Trophoblast cell (in vitro differentiated cells and primary cell): ENCODE results near the gene ARAP2.

Experiments
- DNase-seq, 2 donors: peaks; one replicate each; pipeline ENCODE4 v3.0.0-alpha.2; 2016
- H2AFZ ChIP-seq: 2 replicates; pipeline ENCODE4 v1.6.1; 2013; ENCODE audit warnings: low read length, moderate library complexity, mild to moderate bottlenecking; ENCODE audit not compliant: insufficient read depth, poor library complexity
- H2AK5ac ChIP-seq: 2 replicates; pipeline ENCODE4 v1.6.1; 2013; ENCODE audit warnings: mild to moderate bottlenecking, low read length
- H2BK120ac ChIP-seq: 2 replicates; pipeline ENCODE4 v1.6.1; 2013; ENCODE audit warnings: low read length, mild to moderate bottlenecking, moderate library complexity; ENCODE audit not compliant: insufficient read depth, poor library complexity
- H2BK12ac ChIP-seq: 2 replicates; pipeline ENCODE4 v1.6.1; 2013; ENCODE audit warnings: mild to moderate bottlenecking, low read length, moderate library complexity
- H2BK5ac ChIP-seq: 2 replicates; pipeline ENCODE4 v1.6.1; 2013; ENCODE audit warnings: low read length, low read depth, moderate library complexity, mild to moderate bottlenecking; ENCODE audit not compliant: poor library complexity
- H3K14ac ChIP-seq: 2 replicates; pipeline ENCODE4 v1.6.1; 2013; ENCODE audit warnings: mild to moderate bottlenecking, low read length
- H3K18ac ChIP-seq: 2 replicates; pipeline ENCODE4 v1.6.1; 2013; ENCODE audit warnings: mild to moderate bottlenecking, low read length
- H3K23ac ChIP-seq: 2 replicates; pipeline ENCODE4 v1.6.1; 2013; ENCODE audit warnings: low read length
- H3K27ac ChIP-seq: 2 replicates; pipeline ENCODE4 v1.5.1; 2013; ENCODE audit warnings: low read depth, mild to moderate bottlenecking, inconsistent platforms, low read length, moderate library complexity
- H3K27me3 ChIP-seq: 2 replicates; pipeline ENCODE4 v1.6.1; 2013; ENCODE audit warnings: inconsistent platforms, mild to moderate bottlenecking, low read length, moderate library complexity; ENCODE audit not compliant: insufficient read depth
- H3K36me3 ChIP-seq, 2 experiments: 1 replicate in 1 of 2; 2 replicates in 1 of 2; pipeline ENCODE4 v1.6.1; 2013; ENCODE audit warnings: low read length in 2 of 2, mild to moderate bottlenecking in 2 of 2, moderate library complexity in 1 of 2; ENCODE audit not compliant: insufficient read depth in 2 of 2, control insufficient read depth in 1 of 2
- H3K4ac ChIP-seq: 2 replicates; pipeline ENCODE4 v1.6.1; 2013; ENCODE audit warnings: low read depth, mild to moderate bottlenecking, low read length, moderate library complexity
- H3K4me1 ChIP-seq, 2 experiments: 1 replicate in 1 of 2; 2 replicates in 1 of 2; pipeline ENCODE4 v1.6.1; 2013; ENCODE audit warnings: low read length in 2 of 2, mild to moderate bottlenecking in 2 of 2, moderate library complexity in 1 of 2; ENCODE audit not compliant: insufficient read depth in 2 of 2, control insufficient read depth in 1 of 2
- H3K4me2 ChIP-seq: 2 replicates; pipeline ENCODE4 v1.6.1; 2013; ENCODE audit warnings: inconsistent platforms, mild to moderate bottlenecking, low read length, moderate library complexity
- H3K4me3 ChIP-seq: 2 replicates; pipeline ENCODE4 v1.5.1; 2013; ENCODE audit warnings: mild to moderate bottlenecking, low read depth, low read length, inconsistent platforms
- H3K79me1 ChIP-seq: one replicate; pipeline ENCODE4 v1.6.1; 2013; ENCODE audit warnings: low read length
- H3K79me2 ChIP-seq: 2 replicates; pipeline ENCODE4 v1.6.1; 2013; ENCODE audit warnings: low read length, mild to moderate bottlenecking; ENCODE audit not compliant: control insufficient read depth, insufficient read depth, poor library complexity
- H3K9ac ChIP-seq: 2 replicates; pipeline ENCODE4 v1.6.1; 2013; ENCODE audit warnings: mild to moderate bottlenecking, low read length
- H3K9me3 ChIP-seq: 2 replicates; pipeline ENCODE4 v1.6.1; 2013; ENCODE audit warnings: low read depth, mild to moderate bottlenecking, control low read depth, inconsistent platforms, low read length; ENCODE audit not compliant: insufficient read depth
- H4K12ac ChIP-seq: 2 replicates; pipeline ENCODE4 v1.6.1; 2013; ENCODE audit warnings: low read depth, mild to moderate bottlenecking, low read length, moderate library complexity
- H4K8ac ChIP-seq: 2 replicates; pipeline ENCODE4 v1.6.1; 2013; ENCODE audit warnings: low read depth, mild to moderate bottlenecking, low read length, moderate library complexity
- H4K91ac ChIP-seq: one replicate; pipeline ENCODE4 v1.6.1; 2013; ENCODE audit warnings: low read depth, mild to moderate bottlenecking, low read length, moderate library complexity
- WGBS: extraction: QIAGEN DNeasy Blood & Tissue Kit; methylation state at CpG from one replicate; pipeline ENCODE4 v1.1.7; 2013; ENCODE audit warnings: missing lambda C conversion rate; ENCODE audit not compliant: insufficient read length, insufficient coverage; ENCODE audit errors: extremely low coverage; 5-methylcytosine and 5-hydroxymethylcytosine counted together

The ARAP2 gene

DNA sequence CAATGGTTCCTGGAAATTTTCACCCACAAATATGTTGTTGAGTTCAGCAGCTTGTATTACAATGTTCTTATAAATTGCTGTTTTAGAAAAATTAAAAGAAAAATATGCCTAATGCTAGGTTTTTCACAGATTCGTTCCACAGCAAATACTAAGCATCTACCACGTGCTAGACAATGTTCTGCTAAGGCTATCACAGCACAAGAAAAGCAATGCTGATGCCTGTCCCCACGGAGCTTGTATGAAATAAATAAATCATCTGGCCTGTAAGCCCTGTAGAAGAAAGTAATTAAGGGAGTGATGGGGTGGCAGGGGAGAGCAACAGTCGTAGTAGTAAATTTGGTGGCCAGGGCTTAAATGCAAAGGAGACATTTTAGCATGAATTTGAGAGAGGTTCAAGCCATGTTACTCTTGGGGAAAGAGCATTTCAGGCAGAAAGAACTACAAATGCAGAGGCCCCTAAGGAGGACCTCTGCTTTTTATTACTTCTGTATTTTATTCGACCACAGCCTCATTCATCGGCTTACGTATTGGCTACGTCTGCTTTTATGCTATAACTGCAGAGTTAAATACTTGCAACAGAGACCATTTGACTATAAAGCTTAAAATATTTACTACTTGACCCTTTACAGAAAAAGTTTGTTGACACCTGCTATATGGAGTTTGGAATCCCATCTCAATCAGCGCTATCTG, 36.3 kb downstream of the ARAP2 start:
- Histone ChIP-seq H3K27ac (no peak overlapping the region), H3K14ac (no peak overlapping the region), H3K4me3 (no peak overlapping the region), H3K4me1 (no peaks in the 10 kb centered on the region), H3K79me1 (no peaks in the 10 kb centered on the region), H3K9me3 (no peaks in the 10 kb centered on the region), H3K36me3 (no peaks in the 10 kb centered on the region), H2BK120ac (no peak overlapping the region), H2BK12ac (no peak overlapping the region), H3K4ac (no peak overlapping the region), H2BK5ac (no peak overlapping the region), H3K9ac (no peak overlapping the region), H4K8ac (no peak overlapping the region), H4K91ac (no peak overlapping the region), H3K23ac (no peak overlapping the region), H2AFZ (no peak overlapping the region), H4K12ac (no peak overlapping the region), H3K79me2 (no peaks in the 10 kb centered on the region), H2AK5ac (no peak overlapping the region), H3K27me3 (no peaks in the 10 kb centered on the region), H3K4me2 (no peak overlapping the region), H3K18ac (no peak overlapping the region)
- no peak for DNase-seq
- no CpG with 5 or more reads among the region's 9 CpGs for WGBS

DNA sequence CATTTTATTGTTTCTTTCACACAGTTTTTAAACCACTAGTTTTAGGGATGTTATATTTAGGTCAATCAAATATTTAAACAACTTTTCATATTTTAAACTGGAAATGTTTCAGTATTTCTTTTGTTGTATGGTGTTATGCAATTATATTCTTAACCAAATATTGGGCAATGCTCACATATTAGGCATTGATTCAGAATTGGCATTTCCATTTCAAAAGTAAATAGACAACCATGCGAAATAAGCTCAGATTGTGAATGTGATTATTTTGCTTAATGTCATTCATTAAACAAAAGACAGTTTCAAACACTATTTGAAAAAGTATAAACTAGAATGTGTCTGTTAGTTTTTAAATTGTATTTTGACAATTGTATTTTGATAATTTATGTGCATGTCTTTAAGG, 36.9 kb downstream of the ARAP2 start:
- Histone ChIP-seq H3K27me3 (no peaks in the 10 kb centered on the region), H3K18ac (no peak overlapping the region), H3K4me3 (no peak overlapping the region), H3K27ac (no peak overlapping the region), H4K91ac (no peak overlapping the region), H2BK5ac (no peak overlapping the region), H2AFZ (no peak overlapping the region), H2BK120ac (no peak overlapping the region), H2BK12ac (no peak overlapping the region), H3K9ac (no peak overlapping the region), H3K4ac (no peak overlapping the region), H3K9me3 (no peaks in the 10 kb centered on the region), H3K36me3 (no peaks in the 10 kb centered on the region), H3K79me2 (no peaks in the 10 kb centered on the region), H4K8ac (no peak overlapping the region), H2AK5ac (no peak overlapping the region), H3K4me1 (no peaks in the 10 kb centered on the region), H3K4me2 (no peak overlapping the region), H3K23ac (no peak overlapping the region), H4K12ac (no peak overlapping the region), H3K14ac (no peak overlapping the region), H3K79me1 (no peaks in the 10 kb centered on the region)
- DNase-seq = no peak
- WGBS = no CpG with 5 or more reads among the region's 1 CpG

DNA sequence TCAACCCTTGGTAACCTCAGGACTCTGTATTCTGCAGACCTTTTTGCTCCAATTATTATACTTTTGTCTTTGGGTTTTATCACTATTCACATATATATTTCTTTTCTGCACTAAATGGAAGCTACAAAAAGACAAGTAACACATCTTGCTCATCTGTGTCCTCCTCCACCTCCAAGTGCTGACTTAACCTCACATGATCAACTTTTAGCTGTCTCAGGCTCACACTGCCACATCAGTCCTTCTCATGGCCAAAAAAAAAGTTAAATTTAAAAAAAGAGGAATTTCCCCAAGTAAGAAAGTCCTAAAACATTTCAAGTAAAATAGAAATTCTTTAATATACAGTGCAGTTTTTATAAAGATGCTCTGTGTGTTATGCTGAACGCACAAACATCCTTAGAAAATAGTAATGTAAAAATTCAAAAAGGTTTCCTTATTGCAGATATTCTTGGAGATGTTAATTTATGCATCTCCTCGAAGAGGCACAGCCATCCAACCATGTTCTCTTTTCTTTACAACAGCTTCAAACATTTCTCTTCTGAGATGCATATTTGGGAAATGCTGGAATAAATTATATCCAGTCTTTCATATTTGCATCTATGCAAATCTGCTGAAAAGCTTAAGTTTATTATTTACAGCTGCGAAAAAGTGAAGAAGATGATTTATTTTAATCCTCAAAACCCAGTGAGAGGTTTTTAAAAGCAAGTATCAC, 37.6 kb downstream of the ARAP2 start:
- H3K79me2 ChIP-seq = no peaks in the 10 kb centered on the region
- no peak overlapping the region for H4K8ac ChIP-seq
- no peak overlapping the region for H4K12ac ChIP-seq
- H4K91ac ChIP-seq = no peak overlapping the region
- no peak overlapping the region for H2BK5ac ChIP-seq
- no peak overlapping the region for H2BK120ac ChIP-seq
- H3K14ac ChIP-seq = no peak overlapping the region
- no peak overlapping the region for H3K18ac ChIP-seq
- H3K36me3 ChIP-seq = no peaks in the 10 kb centered on the region
- no peak overlapping the region for H3K23ac ChIP-seq
- H2AK5ac ChIP-seq = no peak overlapping the region
- no peaks in the 10 kb centered on the region for H3K9me3 ChIP-seq
- no peak overlapping the region for H3K4me3 ChIP-seq
- WGBS = no CpG with 5 or more reads among the region's 3 CpGs
- no peak overlapping the region for H3K27ac ChIP-seq
- no peaks in the 10 kb centered on the region for H3K27me3 ChIP-seq
- no peak overlapping the region for H2AFZ ChIP-seq
- no peak overlapping the region for H3K4ac ChIP-seq
- H3K9ac ChIP-seq = no peak overlapping the region
- H3K4me2 ChIP-seq = no peak overlapping the region
- DNase-seq = no peak
- H3K4me1 ChIP-seq = no peaks in the 10 kb centered on the region
- H3K79me1 ChIP-seq = no peaks in the 10 kb centered on the region
- no peak overlapping the region for H2BK12ac ChIP-seq

DNA sequence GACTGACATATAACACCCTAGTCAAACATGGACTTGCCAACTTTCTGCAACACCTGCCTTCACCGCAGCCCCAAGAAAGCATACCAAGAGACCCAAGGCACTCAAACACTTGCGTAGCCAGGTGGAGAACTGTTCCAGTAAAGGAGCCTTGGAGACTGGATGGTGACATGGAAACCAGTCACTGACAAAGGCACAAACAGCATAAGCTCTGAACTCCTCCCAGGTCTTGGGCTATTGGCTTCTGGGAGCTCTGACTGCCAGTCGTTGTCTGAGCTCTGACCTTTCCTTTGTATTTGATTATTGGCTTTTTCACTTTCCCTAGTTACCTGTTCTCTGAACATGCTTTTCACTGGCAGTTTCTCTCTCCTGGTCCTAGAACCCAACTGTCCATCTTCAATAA, 38.3 kb downstream of the ARAP2 start:
- Histone ChIP-seq H2BK5ac (no peak overlapping the region), H3K4ac (no peak overlapping the region), H2AFZ (no peak overlapping the region), H3K79me1 (no peaks in the 10 kb centered on the region), H3K79me2 (no peaks in the 10 kb centered on the region), H3K4me2 (no peak overlapping the region), H3K23ac (no peak overlapping the region), H3K27ac (no peak overlapping the region), H3K9me3 (no peaks in the 10 kb centered on the region), H3K18ac (no peak overlapping the region), H3K36me3 (no peaks in the 10 kb centered on the region), H4K12ac (no peak overlapping the region), H3K4me3 (no peak overlapping the region), H2BK120ac (no peak overlapping the region), H4K8ac (no peak overlapping the region), H4K91ac (no peak overlapping the region), H3K4me1 (no peaks in the 10 kb centered on the region), H2BK12ac (no peak overlapping the region), H3K9ac (no peak overlapping the region), H3K14ac (no peak overlapping the region), H2AK5ac (no peak overlapping the region), H3K27me3 (no peaks in the 10 kb centered on the region)
- DNase-seq = no peak
- no CpG with 5 or more reads among the region's 3 CpGs for WGBS
